Left lung (tissue), 10 donors: Measurements from ENCODE around the gene B3GALNT2. TPM values are rescaled to one million over a fixed set of nuclear protein-coding genes. Genes with fewer than 3 reads are reported as not detected.

ENCODE experiments used
- ATAC-seq: fragments of 200-7000 bp; cut with Tn5 transposase; one replicate; pipeline ENCODE4 v1.9.1; 2020; ENCODE audit warnings: moderate library complexity
- DNase-seq, 4 donors: peaks; one replicate each; pipeline ENCODE4 v3.0.0-alpha.2; 2013 to 2020
- H3K27ac ChIP-seq, 2 donors: fragments of 200-600 bp; sonication (generic) in 1 of 2; one replicate each; pipeline versions ENCODE4 v1.5.0 to v1.8.0; 2020 to 2021
- H3K27me3 ChIP-seq, 2 donors: fragments of 200-600 bp; sonication (generic) in 1 of 2; one replicate each; pipeline versions ENCODE4 v1.5.0 to v1.8.0; 2020 to 2021
- H3K36me3 ChIP-seq, 2 donors: fragments of 200-600 bp; sonication (generic) in 1 of 2; one replicate each; pipeline versions ENCODE4 v1.5.0 to v1.8.0; 2020 to 2021
- H3K4me1 ChIP-seq, 2 donors: fragments of 200-600 bp; one replicate each; pipeline ENCODE4 v1.8.0; 2021
- H3K4me3 ChIP-seq, 2 donors: fragments of 200-600 bp; sonication (generic) in 1 of 2; one replicate each; pipeline versions ENCODE4 v1.5.0 to v1.8.0; 2020 to 2021; ENCODE audit warnings: mild to moderate bottlenecking in 1 of 2
- H3K9me3 ChIP-seq, 2 donors: fragments of 200-600 bp; sonication (generic) in 1 of 2; one replicate each; pipeline versions ENCODE4 v1.5.0 to v1.8.0; 2020 to 2021
- intact Hi-C, 2 donors: fragments of 100-400 bp; cut with DNase I; formaldehyde crosslinking; loops; one replicate each; pipeline versions ENCODE4 v1.11.2 to v1.14.2; 2022
- polyA plus RNA-seq, 6 donors: library from polyadenylated mRNA; unstranded; fragments of 120-200 nt; gene quantifications; one replicate each; pipeline ENCODE4 v1.2.1, GENCODE V29; 2013; ENCODE audit not compliant: insufficient read length in 6 of 6
- total RNA-seq, 2 donors: library from RNA; stranded (reverse); fragmentation: NEBNext Ultra II Directional; extraction: Animal tissue kit (Norgen Biotek cat#: 25700); gene quantifications; one replicate each; pipeline ENCODE4 v1.2.1, GENCODE V29; 2021
- TF ChIP-seq, protein P1 (sequence below), 2 donors: fragments of 200-600 bp; sonication (generic) in 1 of 2; IDR thresholded peaks; one replicate each; pipeline versions ENCODE4 v1.5.0 to v1.8.0; 2021; ENCODE audit warnings: antibody characterized with exemption in 2 of 2
- donor health status: DM: no; HTN: yes; CAD: no.
- donor health status: DM: no; HTN: no; CAD: no.

Gene B3GALNT2
- total and polyA plus RNA-seq, 8 donors = 18.1 to 31.1 (median 25.2) TPM

DNA sequence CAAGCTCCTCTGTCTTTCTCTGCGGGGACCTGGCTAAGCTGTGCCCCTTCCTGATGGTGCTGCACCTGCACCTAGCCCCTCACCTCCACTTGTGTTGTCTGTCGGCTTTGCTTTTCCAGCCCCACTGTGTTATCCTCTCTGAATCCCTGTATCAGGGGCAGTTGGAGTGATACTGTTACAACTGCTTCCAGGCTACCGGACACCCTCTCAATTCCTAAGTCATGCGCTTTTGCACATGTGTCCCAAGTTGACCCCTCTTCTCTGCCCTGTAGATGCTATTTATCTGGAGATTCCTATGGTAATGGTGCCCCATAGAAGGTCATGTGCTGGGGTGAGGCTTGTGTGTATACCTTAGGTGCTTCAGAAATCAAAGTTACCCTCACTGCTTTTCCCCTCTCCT, 78.1 kb downstream of the B3GALNT2 start:
- H3K27me3 ChIP-seq = no peaks in the 10 kb centered on the region
- no peaks in the 10 kb centered on the region for H3K9me3 ChIP-seq
- intact Hi-C loops = no loop called here
- TF ChIP-seq, protein P1, sequence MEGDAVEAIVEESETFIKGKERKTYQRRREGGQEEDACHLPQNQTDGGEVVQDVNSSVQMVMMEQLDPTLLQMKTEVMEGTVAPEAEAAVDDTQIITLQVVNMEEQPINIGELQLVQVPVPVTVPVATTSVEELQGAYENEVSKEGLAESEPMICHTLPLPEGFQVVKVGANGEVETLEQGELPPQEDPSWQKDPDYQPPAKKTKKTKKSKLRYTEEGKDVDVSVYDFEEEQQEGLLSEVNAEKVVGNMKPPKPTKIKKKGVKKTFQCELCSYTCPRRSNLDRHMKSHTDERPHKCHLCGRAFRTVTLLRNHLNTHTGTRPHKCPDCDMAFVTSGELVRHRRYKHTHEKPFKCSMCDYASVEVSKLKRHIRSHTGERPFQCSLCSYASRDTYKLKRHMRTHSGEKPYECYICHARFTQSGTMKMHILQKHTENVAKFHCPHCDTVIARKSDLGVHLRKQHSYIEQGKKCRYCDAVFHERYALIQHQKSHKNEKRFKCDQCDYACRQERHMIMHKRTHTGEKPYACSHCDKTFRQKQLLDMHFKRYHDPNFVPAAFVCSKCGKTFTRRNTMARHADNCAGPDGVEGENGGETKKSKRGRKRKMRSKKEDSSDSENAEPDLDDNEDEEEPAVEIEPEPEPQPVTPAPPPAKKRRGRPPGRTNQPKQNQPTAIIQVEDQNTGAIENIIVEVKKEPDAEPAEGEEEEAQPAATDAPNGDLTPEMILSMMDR (IDR thresholded peaks at IDR 0.05) = no peak
- ATAC-seq = no peak
- no peak overlapping the region for H3K27ac ChIP-seq
- H3K4me1 ChIP-seq = no peaks in the 10 kb centered on the region
- DNase-seq = no peak
- no peak overlapping the region for H3K4me3 ChIP-seq
- H3K36me3 ChIP-seq = peaks cover 0 to 19% of the 10 kb centered on the region in 2 donors

DNA sequence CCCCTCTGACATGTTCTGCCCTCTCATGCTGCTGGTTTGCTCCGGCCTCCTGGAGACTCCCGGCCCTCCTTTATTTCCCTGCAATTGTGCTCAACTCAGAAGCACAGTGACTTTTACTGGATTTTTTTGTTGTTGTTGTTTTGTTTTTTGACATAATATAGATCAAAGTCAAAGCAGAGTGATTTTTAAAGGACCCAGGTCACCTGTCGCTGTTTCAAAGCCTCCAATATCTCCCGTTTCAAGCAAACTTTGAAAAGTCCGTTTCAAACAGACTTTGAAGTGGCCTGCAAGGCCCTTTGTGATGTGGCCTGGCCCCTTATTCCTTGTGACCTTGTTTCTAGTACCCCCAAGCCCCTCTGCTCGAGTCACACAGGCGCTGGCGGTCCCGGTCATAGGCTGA, 78.9 kb downstream of the B3GALNT2 start:
- Histone ChIP-seq H3K27me3 (no peaks in the 10 kb centered on the region), H3K9me3 (no peaks in the 10 kb centered on the region), H3K4me3 (no peak overlapping the region), H3K4me1 (no peaks in the 10 kb centered on the region), H3K36me3 (peaks cover 0 to 19% of the 10 kb centered on the region in 2 donors), H3K27ac (no peak overlapping the region)
- TF ChIP-seq, protein P1 (IDR thresholded peaks at IDR 0.05) = no peak
- no peak for ATAC-seq
- no peak for DNase-seq
- intact Hi-C loops = no loop called here

DNA sequence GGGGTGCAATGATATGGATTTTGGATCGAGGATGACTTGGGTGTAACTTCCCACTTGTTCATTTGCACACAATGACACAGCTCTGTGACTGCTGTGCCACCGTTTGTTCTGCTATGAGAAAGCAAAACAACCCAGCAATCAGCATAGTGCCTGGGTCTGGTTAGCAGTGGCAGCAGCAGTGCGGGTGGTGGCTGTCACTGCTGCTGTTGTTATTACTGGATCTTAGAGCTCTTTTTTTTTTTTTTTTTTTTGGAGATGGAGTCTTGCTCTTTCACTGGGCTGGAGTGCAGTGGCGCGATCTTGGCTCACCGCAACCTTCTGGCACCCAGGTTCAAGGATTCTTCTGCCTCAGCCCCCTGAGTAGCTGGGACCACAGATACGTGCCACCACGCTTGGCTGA, 80.2 kb downstream of the B3GALNT2 start:
- intact Hi-C loops = no loop called here
- Histone ChIP-seq H3K27ac (no peak overlapping the region), H3K36me3 (peaks cover 0 to 29% of the 10 kb centered on the region in 2 donors), H3K4me1 (no peaks in the 10 kb centered on the region), H3K9me3 (no peaks in the 10 kb centered on the region), H3K27me3 (no peaks in the 10 kb centered on the region), H3K4me3 (no peak overlapping the region)
- DNase-seq = no peak
- no peak for ATAC-seq
- TF ChIP-seq, protein P1 (IDR thresholded peaks at IDR 0.05) = no peak

DNA sequence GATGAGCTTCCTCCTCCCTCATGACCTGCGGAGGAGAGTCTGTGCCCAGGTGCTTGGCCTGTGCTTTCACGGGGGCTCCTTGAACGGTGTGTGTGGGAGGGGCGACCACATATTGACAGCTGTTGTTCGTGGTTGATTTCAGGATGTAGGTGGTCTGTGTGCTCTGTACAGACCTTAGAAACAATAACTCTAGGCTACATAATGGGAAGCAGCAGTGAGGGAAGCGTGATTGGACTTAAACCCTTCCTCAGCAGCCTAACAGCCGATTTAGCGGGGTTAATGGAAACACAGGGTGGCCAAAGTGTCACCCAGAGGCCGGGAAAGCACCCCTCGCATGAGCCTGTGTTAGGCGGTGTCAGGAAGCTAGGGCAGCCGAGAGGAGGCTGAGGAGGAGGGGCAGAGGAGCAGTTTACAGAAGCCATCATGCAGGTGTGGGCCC, 81.0 kb downstream of the B3GALNT2 start:
- Histone ChIP-seq H3K27me3 (no peaks in the 10 kb centered on the region), H3K4me3 (no peak overlapping the region), H3K36me3 (peaks cover 0 to 29% of the 10 kb centered on the region in 2 donors), H3K27ac (no peak overlapping the region), H3K9me3 (no peaks in the 10 kb centered on the region), H3K4me1 (no peaks in the 10 kb centered on the region)
- intact Hi-C loops = no loop called here
- ATAC-seq (no peak), DNase-seq (no peak)
- TF ChIP-seq, protein P1 (IDR thresholded peaks at IDR 0.05) = no peak

DNA sequence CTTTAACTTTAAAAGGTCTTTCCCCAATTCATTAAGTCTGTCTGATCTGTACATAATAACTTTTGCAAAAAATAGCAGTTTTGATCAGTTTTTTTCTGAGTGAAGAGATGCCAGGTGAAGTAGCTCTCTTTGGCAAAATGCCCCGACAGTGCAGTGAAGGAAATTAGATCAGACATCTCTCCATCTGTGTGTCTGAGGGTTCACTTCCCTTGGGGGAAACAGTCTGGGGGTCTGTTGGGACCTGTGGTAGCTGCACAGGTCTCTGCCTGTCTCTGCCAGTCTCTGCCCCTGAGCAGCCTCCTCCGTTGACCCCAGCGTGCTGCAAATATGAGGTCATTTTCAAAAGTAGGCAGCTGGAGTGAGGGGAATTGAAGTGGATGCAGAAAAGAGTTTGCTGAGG, 82.5 kb downstream of the B3GALNT2 start:
- Histone ChIP-seq H3K27me3 (no peaks in the 10 kb centered on the region), H3K4me3 (no peak overlapping the region), H3K4me1 (no peaks in the 10 kb centered on the region), H3K27ac (no peak overlapping the region), H3K36me3 (peaks cover 0 to 17% of the 10 kb centered on the region in 2 donors), H3K9me3 (no peaks in the 10 kb centered on the region)
- DNase-seq = no peak
- TF ChIP-seq, protein P1 (IDR thresholded peaks at IDR 0.05) = no peak
- intact Hi-C loops = no loop called here
- ATAC-seq = no peak
